Neural progenitor cell (in vitro differentiated cells): ENCODE measurements around the gene ADAMTSL2. TPM values are rescaled to one million over a fixed set of nuclear protein-coding genes. Genes with fewer than 3 reads are reported as not detected.

Source experiments
- DNase-seq: peaks from one replicate; pipeline ENCODE4 v3.0.0-alpha.2; 2016; ENCODE audit warnings: low spot score
- H2AFZ ChIP-seq: fragments of 200-600 bp; sonication (generic); replicated peaks from 2 replicates; pipeline ENCODE4 v1.6.1; 2016; ENCODE audit warnings: antibody characterized with exemption
- H3F3A ChIP-seq: fragments of 200-600 bp; sonication (generic); 2 replicates; pipeline ENCODE4 v1.6.1; 2016; ENCODE audit warnings: antibody characterized with exemption, low read depth
- H3K27ac ChIP-seq: fragments of 200-600 bp; sonication (generic); 2 replicates; pipeline ENCODE4 v1.5.1; 2016; ENCODE audit warnings: mild to moderate bottlenecking
- H3K27me3 ChIP-seq: fragments of 200-600 bp; sonication (generic); 2 replicates; pipeline ENCODE4 v1.6.1; 2016; ENCODE audit warnings: mild to moderate bottlenecking, moderate library complexity
- H3K36me3 ChIP-seq: fragments of 200-600 bp; sonication (generic); 2 replicates; pipeline ENCODE4 v1.5.1; 2016
- H3K4me1 ChIP-seq: fragments of 200-600 bp; sonication (generic); 2 replicates; pipeline ENCODE4 v1.6.1; 2016; ENCODE audit warnings: mixed run types
- H3K4me2 ChIP-seq: fragments of 200-600 bp; sonication (generic); 2 replicates; pipeline ENCODE4 v1.6.1; 2016
- H3K4me3 ChIP-seq: fragments of 200-600 bp; sonication (generic); 2 replicates; pipeline ENCODE4 v1.5.1; 2016
- H3K79me2 ChIP-seq: fragments of 200-600 bp; sonication (generic); 2 replicates; pipeline ENCODE4 v1.6.1; 2016; ENCODE audit warnings: low read depth
- H3K9ac ChIP-seq: fragments of 200-600 bp; sonication (generic); 2 replicates; pipeline ENCODE4 v1.6.1; 2016
- H3K9me3 ChIP-seq: fragments of 200-600 bp; sonication (generic); 2 replicates; pipeline ENCODE4 v1.5.1; 2016; ENCODE audit warnings: low read depth
- H4K20me1 ChIP-seq: fragments of 200-600 bp; sonication (generic); 2 replicates; pipeline ENCODE4 v1.6.1; 2016; ENCODE audit warnings: low read depth
- H3K27ac Mint-ChIP-seq: 3 replicates; pipeline ENCODE4 v1.8.0; 2021; ENCODE audit warnings: mixed read lengths
- H3K27me3 Mint-ChIP-seq: 2 replicates; pipeline ENCODE4 v1.8.0; 2022; ENCODE audit warnings: low read depth, mild to moderate bottlenecking, inconsistent platforms, moderate library complexity, mixed read lengths; ENCODE audit not compliant: insufficient read depth
- H3K36me3 Mint-ChIP-seq: 3 replicates; pipeline ENCODE4 v1.8.0; 2021; ENCODE audit warnings: mixed read lengths
- H3K4me1 Mint-ChIP-seq: 3 replicates; pipeline ENCODE4 v1.8.0; 2021; ENCODE audit warnings: mixed read lengths
- H3K4me3 Mint-ChIP-seq: 3 replicates; pipeline ENCODE4 v1.8.0; 2021; ENCODE audit warnings: mild to moderate bottlenecking, moderate library complexity, mixed read lengths
- H3K9me3 Mint-ChIP-seq: 3 replicates; pipeline ENCODE4 v1.8.0; 2020; ENCODE audit warnings: mixed read lengths
- EZH2 ChIP-seq: fragments of 200-600 bp; sonication (generic); IDR thresholded peaks from 2 replicates; pipeline ENCODE4 v1.6.1; 2017; ENCODE audit warnings: antibody characterized with exemption, mild to moderate bottlenecking, moderate library complexity
- EZH2phosphoT487 ChIP-seq: fragments of 200-600 bp; sonication (generic); IDR thresholded peaks from 2 replicates; pipeline ENCODE4 v1.6.1; 2017; ENCODE audit warnings: antibody characterized with exemption
- total RNA-seq: library from RNA; depleted of rRNA; stranded (reverse); fragments of >200 nt; gene quantifications from 2 replicates; pipeline ENCODE4 v1.2.3, GENCODE V29; 2015; ENCODE audit warnings: low replicate concordance
- TF ChIP-seq, protein P1 (sequence below): fragments of 200-600 bp; sonication (generic); IDR thresholded peaks from 2 replicates; pipeline ENCODE4 v1.5.1; 2017; ENCODE audit warnings: antibody characterized with exemption, mild to moderate bottlenecking

Gene ADAMTSL2
- total RNA-seq, 1 donor from 2014 or later = 0.30 TPM

DNA sequence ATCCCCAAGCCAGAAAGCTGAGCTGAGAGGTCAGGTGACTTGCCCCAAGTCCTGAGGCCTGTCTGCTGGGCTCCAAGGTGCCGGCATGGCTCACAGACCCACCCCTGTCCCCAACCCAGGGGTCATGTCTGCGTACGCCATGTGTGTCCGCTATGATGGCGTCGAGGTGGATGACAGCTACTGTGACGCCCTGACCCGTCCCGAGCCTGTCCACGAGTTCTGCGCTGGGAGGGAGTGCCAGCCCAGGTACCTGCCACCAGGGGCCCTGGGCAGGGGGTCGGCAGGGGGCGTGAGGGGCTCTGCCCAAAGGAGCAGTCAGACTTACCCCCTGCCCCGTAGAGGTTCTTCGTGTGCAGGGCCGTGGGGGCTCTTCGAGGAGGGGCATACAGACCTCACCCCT lies 32.3 kb downstream of the ADAMTSL2 start:
- Mint-ChIP-seq H3K4me3 (no peak overlapping the region), H3K9me3 (no peaks in the 10 kb centered on the region), H3K27me3 (peaks cover 4% of the 10 kb centered on the region), H3K36me3 (no peaks in the 10 kb centered on the region), H3K4me1 (peaks cover 32% of the 10 kb centered on the region), H3K27ac (no peak overlapping the region)
- no peak for TF ChIP-seq EZH2
- TF ChIP-seq, protein P1, sequence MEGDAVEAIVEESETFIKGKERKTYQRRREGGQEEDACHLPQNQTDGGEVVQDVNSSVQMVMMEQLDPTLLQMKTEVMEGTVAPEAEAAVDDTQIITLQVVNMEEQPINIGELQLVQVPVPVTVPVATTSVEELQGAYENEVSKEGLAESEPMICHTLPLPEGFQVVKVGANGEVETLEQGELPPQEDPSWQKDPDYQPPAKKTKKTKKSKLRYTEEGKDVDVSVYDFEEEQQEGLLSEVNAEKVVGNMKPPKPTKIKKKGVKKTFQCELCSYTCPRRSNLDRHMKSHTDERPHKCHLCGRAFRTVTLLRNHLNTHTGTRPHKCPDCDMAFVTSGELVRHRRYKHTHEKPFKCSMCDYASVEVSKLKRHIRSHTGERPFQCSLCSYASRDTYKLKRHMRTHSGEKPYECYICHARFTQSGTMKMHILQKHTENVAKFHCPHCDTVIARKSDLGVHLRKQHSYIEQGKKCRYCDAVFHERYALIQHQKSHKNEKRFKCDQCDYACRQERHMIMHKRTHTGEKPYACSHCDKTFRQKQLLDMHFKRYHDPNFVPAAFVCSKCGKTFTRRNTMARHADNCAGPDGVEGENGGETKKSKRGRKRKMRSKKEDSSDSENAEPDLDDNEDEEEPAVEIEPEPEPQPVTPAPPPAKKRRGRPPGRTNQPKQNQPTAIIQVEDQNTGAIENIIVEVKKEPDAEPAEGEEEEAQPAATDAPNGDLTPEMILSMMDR = no peak
- no peak for TF ChIP-seq EZH2phosphoT487
- Histone ChIP-seq H3K79me2 (no peaks in the 10 kb centered on the region), H3K36me3 (no peaks in the 10 kb centered on the region), H4K20me1 (no peaks in the 10 kb centered on the region), H3K4me1 (peaks cover 9% of the 10 kb centered on the region), H3K27me3 (no peaks in the 10 kb centered on the region), H3K27ac (no peak overlapping the region), H3K9ac (no peak overlapping the region), H3K4me3 (no peak overlapping the region), H2AFZ (no peak overlapping the region), H3K9me3 (no peaks in the 10 kb centered on the region), H3F3A (no peaks in the 10 kb centered on the region), H3K4me2 (no peak overlapping the region)
- DNase-seq = no peak

DNA sequence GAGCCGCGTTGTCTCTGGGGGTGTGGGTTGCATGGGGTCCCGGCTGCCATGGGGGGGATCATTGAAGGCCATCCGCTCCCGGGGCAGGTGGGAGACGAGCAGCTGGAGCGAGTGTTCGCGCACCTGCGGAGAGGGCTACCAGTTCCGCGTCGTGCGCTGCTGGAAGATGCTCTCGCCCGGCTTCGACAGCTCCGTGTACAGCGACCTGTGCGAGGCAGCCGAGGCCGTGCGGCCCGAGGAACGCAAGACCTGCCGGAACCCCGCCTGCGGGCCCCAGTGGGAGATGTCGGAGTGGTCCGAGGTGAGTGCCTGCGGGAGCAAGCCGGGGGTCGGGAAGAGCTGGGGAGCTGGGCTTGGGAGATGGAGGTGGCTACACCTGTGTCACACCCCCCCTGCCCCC lies 33.7 kb downstream of the ADAMTSL2 start:
- Histone ChIP-seq H3K79me2 (no peaks in the 10 kb centered on the region), H3K4me1 (peaks cover 9% of the 10 kb centered on the region), H3K4me2 (no peak overlapping the region), H3K27ac (no peak overlapping the region), H3F3A (no peaks in the 10 kb centered on the region), H4K20me1 (no peaks in the 10 kb centered on the region), H3K27me3 (no peaks in the 10 kb centered on the region), H3K9me3 (no peaks in the 10 kb centered on the region), H3K36me3 (no peaks in the 10 kb centered on the region), H3K4me3 (no peak overlapping the region), H3K9ac (no peak overlapping the region), H2AFZ (no peak overlapping the region)
- DNase-seq = no peak
- Mint-ChIP-seq H3K27me3 (peaks cover 7% of the 10 kb centered on the region), H3K4me3 (no peak overlapping the region), H3K9me3 (no peaks in the 10 kb centered on the region), H3K27ac (no peak overlapping the region), H3K4me1 (peaks cover 32% of the 10 kb centered on the region), H3K36me3 (no peaks in the 10 kb centered on the region)
- TF ChIP-seq, protein P1 = no peak
- TF ChIP-seq EZH2phosphoT487 (no peak), EZH2 (no peak)

- H3F3A ChIP-seq = no peaks in the 10 kb centered on the region
- H3K9me3 Mint-ChIP-seq = no peaks in the 10 kb centered on the region
- H3K9me3 ChIP-seq = no peaks in the 10 kb centered on the region
- no peak overlapping the region for H3K4me2 ChIP-seq
- H3K4me1 ChIP-seq = peaks cover 9% of the 10 kb centered on the region
- DNase-seq = no peak
- H3K27me3 Mint-ChIP-seq = peaks cover 8% of the 10 kb centered on the region
- no peaks in the 10 kb centered on the region for H3K79me2 ChIP-seq
- H3K9ac ChIP-seq = no peak overlapping the region
- no peaks in the 10 kb centered on the region for H3K27me3 ChIP-seq
- no peaks in the 10 kb centered on the region for H3K36me3 Mint-ChIP-seq
- no peak overlapping the region for H3K27ac ChIP-seq
- no peak overlapping the region for H3K4me3 ChIP-seq
- no peaks in the 10 kb centered on the region for H3K36me3 ChIP-seq
- no peak overlapping the region for H3K4me3 Mint-ChIP-seq
- no peaks in the 10 kb centered on the region for H4K20me1 ChIP-seq
- H3K27ac Mint-ChIP-seq = no peak overlapping the region
- peaks cover 28% of the 10 kb centered on the region for H3K4me1 Mint-ChIP-seq
- TF ChIP-seq, protein P1 = no peak
- TF ChIP-seq EZH2 = no peak
- no peak for TF ChIP-seq EZH2phosphoT487
- no peak overlapping the region for H2AFZ ChIP-seq
These were observed 34.7 kb downstream of the ADAMTSL2 start for GRCh38 chr9:133569121-133569785.
